ENCODE results near the gene ARHGEF12. TPM values are rescaled to one million over a fixed set of nuclear protein-coding genes. Genes with fewer than 3 reads are reported as not detected.

ARHGEF12 gene
- polyA plus RNA-seq, 1 experiment = 16.9 TPM

DNA sequence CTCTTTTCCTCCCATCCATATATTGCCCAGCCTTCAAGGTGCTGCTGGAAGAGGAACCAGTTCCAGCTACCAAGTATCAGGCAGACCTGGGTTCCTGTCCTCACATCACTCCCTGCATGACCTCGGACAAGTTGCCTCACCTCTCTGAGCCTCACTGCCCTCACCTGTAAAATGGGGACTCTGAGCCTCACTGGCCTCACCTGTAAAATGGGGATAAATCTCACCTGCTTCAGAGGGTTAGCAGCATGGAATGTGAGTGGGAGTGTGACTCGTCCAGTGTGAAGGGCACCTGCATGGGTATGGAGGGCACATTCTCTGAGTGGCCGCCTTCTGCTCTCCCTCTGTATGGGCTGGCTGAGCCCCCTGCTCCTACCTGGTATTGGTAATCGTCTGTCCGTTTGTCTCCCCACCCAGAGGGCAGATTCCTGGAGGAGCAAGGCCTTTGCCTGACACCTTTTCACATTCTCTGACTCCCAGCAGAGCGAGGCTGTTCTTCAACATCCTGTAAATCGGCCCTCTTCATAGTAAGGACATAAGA, 179.0 kb downstream of the ARHGEF12 start:
- Histone ChIP-seq H3K36me3 (ENCODE audit: control insufficient read depth, insufficient read depth, low read length) (no peaks in the 10 kb centered on the region), H3K4me3 (ENCODE audit: low read depth, low read length) (no peak overlapping the region), H3K27me3 (ENCODE audit: control insufficient read depth, insufficient read depth, low read length) (peaks cover 5% of the 10 kb centered on the region; the same call in 1 of the 2 replicates)
- TF ChIP-seq, protein P1, sequence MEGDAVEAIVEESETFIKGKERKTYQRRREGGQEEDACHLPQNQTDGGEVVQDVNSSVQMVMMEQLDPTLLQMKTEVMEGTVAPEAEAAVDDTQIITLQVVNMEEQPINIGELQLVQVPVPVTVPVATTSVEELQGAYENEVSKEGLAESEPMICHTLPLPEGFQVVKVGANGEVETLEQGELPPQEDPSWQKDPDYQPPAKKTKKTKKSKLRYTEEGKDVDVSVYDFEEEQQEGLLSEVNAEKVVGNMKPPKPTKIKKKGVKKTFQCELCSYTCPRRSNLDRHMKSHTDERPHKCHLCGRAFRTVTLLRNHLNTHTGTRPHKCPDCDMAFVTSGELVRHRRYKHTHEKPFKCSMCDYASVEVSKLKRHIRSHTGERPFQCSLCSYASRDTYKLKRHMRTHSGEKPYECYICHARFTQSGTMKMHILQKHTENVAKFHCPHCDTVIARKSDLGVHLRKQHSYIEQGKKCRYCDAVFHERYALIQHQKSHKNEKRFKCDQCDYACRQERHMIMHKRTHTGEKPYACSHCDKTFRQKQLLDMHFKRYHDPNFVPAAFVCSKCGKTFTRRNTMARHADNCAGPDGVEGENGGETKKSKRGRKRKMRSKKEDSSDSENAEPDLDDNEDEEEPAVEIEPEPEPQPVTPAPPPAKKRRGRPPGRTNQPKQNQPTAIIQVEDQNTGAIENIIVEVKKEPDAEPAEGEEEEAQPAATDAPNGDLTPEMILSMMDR (IDR thresholded peaks at IDR 0.05; ENCODE audit: insufficient read depth, low read depth, low read length) = no peak
- POLR2A ChIA-PET = no interaction called here
- CTCF ChIA-PET = interaction anchor here (11.1 kb wide), 1 partner anchor 168 kb away, joined by 162 read pairs; no protein-coding TSS in a partner anchor
- DNase-seq (ENCODE audit: low read depth) = no peak

DNA sequence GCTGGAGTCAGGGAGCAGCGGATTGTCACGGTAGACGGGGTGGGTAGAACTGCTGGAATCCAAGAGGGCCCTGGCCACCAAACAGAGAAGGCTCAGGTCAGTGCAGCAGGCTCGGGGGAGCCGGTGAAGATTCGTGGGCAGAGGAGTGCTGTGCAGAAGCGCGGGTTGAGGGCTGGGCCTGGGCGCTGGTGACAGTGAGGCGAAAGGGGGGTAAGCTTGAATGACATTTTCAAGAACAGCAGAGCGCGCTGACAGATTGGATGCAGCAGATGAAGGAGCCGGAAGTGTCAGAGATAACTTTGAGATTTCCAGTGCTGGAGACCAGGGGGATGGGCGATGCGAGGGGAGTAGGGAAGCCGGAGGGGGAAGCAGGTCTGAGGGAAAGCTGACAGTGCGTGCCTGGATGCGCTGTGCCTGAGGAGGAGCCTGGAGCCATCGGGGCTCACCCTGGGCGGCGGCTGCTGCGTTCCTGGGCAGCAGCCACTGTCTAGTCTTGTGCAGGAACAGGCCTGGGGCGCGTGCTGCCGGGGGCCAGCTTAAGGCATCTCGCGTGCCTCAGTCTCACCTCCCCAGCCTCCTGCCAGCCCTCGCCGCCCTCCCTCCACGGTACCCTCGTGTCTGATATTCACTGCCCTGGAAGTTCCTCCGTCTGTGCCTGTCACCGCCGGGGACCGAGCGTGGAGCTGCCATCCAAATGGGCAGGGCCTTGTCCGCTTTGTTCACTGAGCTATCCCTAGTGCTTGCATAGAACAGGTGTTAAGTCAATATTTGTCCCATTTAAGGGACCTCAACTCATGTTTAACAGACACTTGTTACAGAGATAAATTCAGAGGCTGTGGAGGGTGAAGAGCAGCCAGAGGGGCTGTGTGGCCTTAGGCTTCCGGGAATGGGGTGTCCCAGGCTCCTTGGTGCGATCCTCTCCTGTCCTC, 180.5 kb downstream of the ARHGEF12 start:
- Histone ChIP-seq H3K4me3 (ENCODE audit: low read depth, low read length) (no peak overlapping the region), H3K27me3 (ENCODE audit: control insufficient read depth, insufficient read depth, low read length) (peaks cover 5% of the 10 kb centered on the region; the same call in 1 of the 2 replicates), H3K36me3 (ENCODE audit: control insufficient read depth, insufficient read depth, low read length) (no peaks in the 10 kb centered on the region)
- DNase-seq (ENCODE audit: low read depth) = no peak
- ChIA-PET CTCF (interaction anchor here (0.7 to 11.1 kb wide), 4 partner anchors 9 to 213 kb away, joined by 3 to 162 read pairs (median 3); no protein-coding TSS in a partner anchor), POLR2A (no interaction called here)
- TF ChIP-seq, protein P1 (IDR thresholded peaks at IDR 0.05; ENCODE audit: insufficient read depth, low read depth, low read length) = no peak

DNA sequence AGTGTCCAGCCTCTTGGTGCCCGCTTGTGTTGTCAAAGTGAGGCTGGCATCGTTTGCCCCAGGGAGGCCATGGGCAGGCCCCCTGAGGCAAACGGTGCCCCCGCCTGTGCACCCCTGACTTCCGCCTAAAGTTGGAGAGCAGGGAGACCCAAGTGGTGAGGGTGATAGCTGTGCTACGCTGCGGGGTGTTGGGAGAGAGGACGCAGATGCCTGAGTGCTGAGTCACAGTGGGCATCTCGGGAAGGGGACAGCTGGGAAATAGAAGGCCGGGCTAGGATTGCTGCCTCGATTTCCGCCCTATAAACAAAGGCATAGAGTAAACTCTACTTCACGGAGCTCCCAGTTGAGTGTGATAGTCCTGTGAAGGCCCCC, 181.2 kb downstream of the ARHGEF12 start:
- CTCF ChIA-PET = interaction anchor here (0.6 to 1.2 kb wide), 3 partner anchors 9 to 179 kb away, joined by 3 read pairs; no protein-coding TSS in a partner anchor
- DNase-seq (ENCODE audit: low read depth) = no peak
- Histone ChIP-seq H3K4me3 (ENCODE audit: low read depth, low read length) (no peak overlapping the region), H3K36me3 (ENCODE audit: control insufficient read depth, insufficient read depth, low read length) (no peaks in the 10 kb centered on the region), H3K27me3 (ENCODE audit: control insufficient read depth, insufficient read depth, low read length) (peaks cover 3% of the 10 kb centered on the region)
- TF ChIP-seq, protein P1 (IDR thresholded peaks at IDR 0.05; ENCODE audit: insufficient read depth, low read depth, low read length) = no peak
- POLR2A ChIA-PET = no interaction called here

DNA sequence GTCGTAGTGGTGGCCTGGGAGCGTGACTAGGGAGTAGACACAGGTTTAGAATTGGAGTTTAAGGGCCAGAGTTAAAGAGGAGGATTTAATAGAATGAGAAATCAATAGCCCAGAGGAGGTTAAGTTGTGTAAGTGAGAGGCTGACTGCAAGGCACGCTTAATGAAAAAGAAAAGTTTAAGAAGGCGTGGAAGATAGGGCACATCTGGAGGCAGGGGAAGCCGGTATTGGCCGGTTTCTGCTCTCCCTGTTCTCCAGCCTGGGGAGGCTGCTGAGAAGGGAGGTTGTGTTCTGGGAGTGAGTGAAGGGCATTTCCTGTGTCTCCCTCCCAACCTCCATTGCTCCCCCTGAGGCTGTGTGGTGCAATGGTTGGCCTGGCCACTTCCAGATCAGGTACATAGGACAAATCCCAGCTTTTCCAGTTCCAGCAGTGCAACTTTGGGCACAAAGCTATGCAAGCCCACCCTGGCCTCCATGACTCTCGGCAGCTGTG, 181.6 kb downstream of the ARHGEF12 start:
- TF ChIP-seq, protein P1 (IDR thresholded peaks at IDR 0.05; ENCODE audit: insufficient read depth, low read depth, low read length) = no peak
- CTCF ChIA-PET = interaction anchor here (0.6 to 1.1 kb wide), 3 partner anchors 8 to 178 kb away, joined by 3 read pairs; no protein-coding TSS in a partner anchor
- POLR2A ChIA-PET = no interaction called here
- DNase-seq (ENCODE audit: low read depth) = no peak
- no peak overlapping the region for H3K4me3 ChIP-seq (ENCODE audit: low read depth, low read length)
- H3K36me3 ChIP-seq (ENCODE audit: control insufficient read depth, insufficient read depth, low read length) = no peaks in the 10 kb centered on the region
- peaks cover 3% of the 10 kb centered on the region for H3K27me3 ChIP-seq (ENCODE audit: control insufficient read depth, insufficient read depth, low read length)

DNA sequence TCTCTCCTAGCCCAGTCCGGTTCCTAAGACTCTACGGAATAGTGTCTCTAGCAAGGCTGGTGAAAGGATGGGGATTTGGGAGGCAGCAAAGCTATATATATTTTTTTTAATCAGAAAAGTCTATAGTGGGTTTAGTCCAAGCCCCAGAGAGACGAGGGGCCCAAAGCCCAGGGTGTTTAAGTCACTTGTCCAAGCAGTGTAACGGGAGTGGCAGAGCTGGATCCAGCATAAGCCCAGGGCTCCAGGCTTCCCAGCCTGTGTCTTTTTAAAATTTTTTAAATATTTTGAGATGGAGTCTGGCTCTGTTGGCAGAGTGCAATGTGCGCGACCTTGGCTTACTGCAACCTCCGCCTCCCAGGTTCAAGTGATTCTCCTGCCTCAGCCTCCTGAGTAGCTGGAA, 182.1 kb downstream of the ARHGEF12 start:
- DNase-seq (ENCODE audit: low read depth) = no peak
- Histone ChIP-seq H3K27me3 (ENCODE audit: control insufficient read depth, insufficient read depth, low read length) (peaks cover 3% of the 10 kb centered on the region), H3K36me3 (ENCODE audit: control insufficient read depth, insufficient read depth, low read length) (no peaks in the 10 kb centered on the region), H3K4me3 (ENCODE audit: low read depth, low read length) (no peak overlapping the region)
- ChIA-PET CTCF (interaction anchor here (0.6 kb wide), 1 partner anchor 169 kb away, joined by 3 read pairs; no protein-coding TSS in a partner anchor), POLR2A (no interaction called here)
- TF ChIP-seq, protein P1 (IDR thresholded peaks at IDR 0.05; ENCODE audit: insufficient read depth, low read depth, low read length) = no peak

All from BJ (cell line).